NCI-H2171 treated with DMSO at 0.1 percent for 48 hours (cell line): ENCODE data around the gene GPR150.
"Not testable (repeated sequence)": the region's sequence is repeated elsewhere in the genome, so short reads cannot be mapped to it uniquely, and the experiment has no call there.

Experiments
- DNase-seq: peaks from one replicate; lab custom pipeline; 2025; lab: John Stamatoyannopoulos, UW

GPR150 gene

GRCh38 chr5:95624368-95624767 is 4.5 kb downstream of the GPR150 start:
- no peak for DNase-seq

GRCh38 chr5:95626701-95627100 is 6.8 kb downstream of the GPR150 start:
- no peak for DNase-seq

- DNase-seq: no peak
Observed at GRCh38 chr5:95627971-95628810, 8.3 kb downstream of the GPR150 start.

GRCh38 chr5:95628933-95629332 is 9.0 kb downstream of the GPR150 start:
- DNase-seq: no peak

- no peak for DNase-seq
Observed at GRCh38 chr5:95630394-95630917, 10.6 kb downstream of the GPR150 start.

- DNase-seq: no peak
Observed at GRCh38 chr5:95631255-95631958, 11.5 kb downstream of the GPR150 start.

- no peak for DNase-seq
Observed at GRCh38 chr5:95631991-95632675, 12.2 kb downstream of the GPR150 start.

- DNase-seq: not testable (repeated sequence)
Observed at GRCh38 chr5:95632942-95633341, 13.1 kb downstream of the GPR150 start.

- no peak for DNase-seq
Observed at GRCh38 chr5:95633671-95634070, 13.8 kb downstream of the GPR150 start.

GRCh38 chr5:95634081-95634480 is 14.2 kb downstream of the GPR150 start:
- DNase-seq: no peak

GRCh38 chr5:95638632-95639031 is 18.7 kb downstream of the GPR150 start:
- DNase-seq: no peak

GRCh38 chr5:95641741-95642220 is 21.9 kb downstream of the GPR150 start:
- DNase-seq: no peak

- DNase-seq: no peak
Observed at GRCh38 chr5:95643152-95643551, 23.3 kb downstream of the GPR150 start.

GRCh38 chr5:95644351-95645042 is 24.6 kb downstream of the GPR150 start:
- peak; percentile 6 for DNase-seq

GRCh38 chr5:95646226-95646568 is 26.3 kb downstream of the GPR150 start:
- DNase-seq: not testable (repeated sequence)

GRCh38 chr5:95646569-95647431 is 26.9 kb downstream of the GPR150 start, which contains the start of gene RFESD:
Gene RFESD (plus strand): TSS chr5:95646777. CDS start chr5:95652272, 5,495 bp downstream.
- DNase-seq: peak; percentile 85

GRCh38 chr5:95647886-95648860 is 28.3 kb downstream of the GPR150 start:
- no peak for DNase-seq

GRCh38 chr5:95649274-95649673 is 29.4 kb downstream of the GPR150 start:
- no peak for DNase-seq

GRCh38 chr5:95649842-95650620 is 30.1 kb downstream of the GPR150 start:
- no peak for DNase-seq
